ENCODE measurements around the gene SLC38A3.
"Not testable (repeated sequence)": the region's sequence is repeated elsewhere in the genome, so short reads cannot be mapped to it uniquely, and the experiment has no call there.

Gene SLC38A3

DNA sequence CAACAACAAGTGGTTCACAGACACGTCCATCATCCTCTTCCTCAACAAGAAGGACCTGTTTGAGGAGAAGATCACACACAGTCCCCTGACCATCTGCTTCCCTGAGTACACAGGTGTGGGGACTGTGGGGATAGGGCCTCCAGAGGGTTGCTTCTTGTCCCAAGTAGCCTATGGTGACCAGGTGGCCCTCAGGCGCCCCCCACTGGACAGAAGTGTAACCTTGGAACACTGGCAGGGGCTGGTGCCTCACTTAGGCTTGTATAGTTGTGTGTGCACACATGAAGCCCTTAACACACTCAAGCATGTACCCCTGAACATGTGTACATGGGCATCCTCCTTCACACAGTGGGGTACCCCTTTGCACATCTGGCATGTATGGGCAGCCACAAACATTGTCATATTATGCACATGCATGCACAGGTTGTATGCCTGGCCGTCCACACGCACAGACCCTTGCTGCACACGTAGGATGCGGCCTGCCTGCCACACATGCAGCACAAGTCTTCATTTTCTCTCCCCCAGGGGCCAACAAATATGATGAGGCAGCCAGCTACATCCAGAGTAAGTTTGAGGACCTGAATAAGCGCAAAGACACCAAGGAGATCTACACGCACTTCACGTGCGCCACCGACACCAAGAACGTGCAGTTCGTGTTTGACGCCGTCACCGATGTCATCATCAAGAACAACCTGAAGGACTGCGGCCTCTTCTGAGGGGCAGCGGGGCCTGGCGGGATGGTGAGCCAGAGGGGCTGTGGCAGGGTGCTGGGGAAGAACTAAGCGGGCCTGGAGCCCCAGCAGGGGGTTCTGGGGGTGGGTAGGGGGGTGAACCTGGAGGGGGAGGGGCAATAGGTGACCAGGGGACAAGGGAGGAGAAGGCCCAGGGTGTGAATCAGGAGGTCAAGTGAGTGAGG, 52.2 kb downstream of the SLC38A3 start:
- DNase-seq, result no peak

- no peak for DNase-seq
Observed at GRCh38 chr3:50258029-50258680, 53.1 kb downstream of the SLC38A3 start.

- DNase-seq, result no peak
Observed at GRCh38 chr3:50258979-50259378, 53.9 kb downstream of the SLC38A3 start.

DNA sequence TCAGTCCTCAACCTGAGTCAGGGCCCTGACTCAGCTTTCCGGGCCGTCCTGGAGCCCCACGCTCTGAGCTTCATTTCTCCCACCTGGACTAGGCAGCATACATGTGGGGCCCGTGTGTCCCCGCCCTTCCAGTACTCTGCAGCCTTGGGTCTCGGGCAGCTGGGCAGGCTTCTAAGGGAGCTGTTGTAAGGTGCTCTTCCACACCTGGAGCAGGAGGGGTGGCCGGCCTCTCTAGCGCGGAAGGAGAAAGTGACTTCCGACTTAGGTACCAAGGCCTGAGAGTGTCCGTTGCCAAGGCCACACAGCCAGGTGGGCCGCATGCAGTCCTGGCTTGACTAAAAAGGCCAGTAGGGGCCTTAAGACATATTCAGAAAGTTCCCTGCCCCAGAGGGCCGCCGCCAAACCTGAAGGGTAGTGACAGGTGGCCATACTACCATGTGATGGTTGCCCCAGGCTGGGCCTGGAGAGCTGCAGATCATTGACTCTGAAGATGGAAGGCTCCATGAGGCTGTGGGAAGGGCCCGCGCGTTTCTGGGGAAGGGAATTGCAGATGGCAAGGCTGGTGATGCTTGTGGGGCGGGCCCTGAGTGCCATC, 54.5 kb downstream of the SLC38A3 start:
- DNase-seq, result no peak

DNA sequence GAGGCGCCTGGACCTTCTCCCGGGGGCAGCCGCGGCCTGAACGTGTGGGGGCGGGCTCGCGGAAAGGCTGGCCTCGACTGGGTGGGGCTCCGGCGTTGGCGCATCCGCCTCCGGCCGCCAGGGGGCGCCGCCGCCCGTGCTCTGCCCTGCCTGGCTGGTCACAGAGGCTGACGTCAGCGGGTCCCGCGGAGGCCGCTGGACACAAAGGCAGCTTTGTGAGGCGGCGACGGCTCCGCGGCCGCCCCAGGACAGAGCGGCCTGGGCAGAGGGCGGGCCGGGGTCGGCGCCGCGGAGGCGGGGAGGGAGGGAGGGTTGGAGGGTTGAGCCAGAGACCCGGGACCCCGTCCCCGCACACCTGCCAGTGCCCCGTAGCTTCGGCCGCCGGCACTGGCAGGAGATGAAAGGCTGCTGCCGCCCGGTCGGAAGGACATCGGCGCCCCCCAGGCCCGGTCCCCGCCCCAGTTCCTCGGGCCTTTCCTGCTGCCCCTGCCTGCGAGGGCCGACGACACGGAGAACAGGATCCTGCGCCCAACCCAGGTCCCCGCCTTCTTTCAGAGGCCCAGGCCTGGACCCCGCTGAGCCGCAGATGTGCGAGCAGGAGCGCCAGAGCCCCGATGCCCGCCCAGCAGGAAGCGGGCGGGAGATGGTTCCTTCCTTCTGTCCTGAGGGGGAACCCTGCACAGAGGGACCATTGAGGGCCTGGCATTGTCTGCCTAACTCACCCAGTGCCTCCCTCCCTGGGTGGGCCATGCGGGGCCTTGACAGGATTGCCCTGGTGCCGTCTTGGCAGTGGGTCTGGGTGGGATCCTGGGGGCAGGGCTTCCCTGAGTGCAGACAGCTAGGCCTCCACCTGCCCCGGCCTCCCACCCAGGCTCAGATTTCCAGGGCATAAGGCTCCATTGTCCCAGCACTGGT, 55.2 kb downstream of the SLC38A3 start:
- peak; percentile 86 for DNase-seq

DNA sequence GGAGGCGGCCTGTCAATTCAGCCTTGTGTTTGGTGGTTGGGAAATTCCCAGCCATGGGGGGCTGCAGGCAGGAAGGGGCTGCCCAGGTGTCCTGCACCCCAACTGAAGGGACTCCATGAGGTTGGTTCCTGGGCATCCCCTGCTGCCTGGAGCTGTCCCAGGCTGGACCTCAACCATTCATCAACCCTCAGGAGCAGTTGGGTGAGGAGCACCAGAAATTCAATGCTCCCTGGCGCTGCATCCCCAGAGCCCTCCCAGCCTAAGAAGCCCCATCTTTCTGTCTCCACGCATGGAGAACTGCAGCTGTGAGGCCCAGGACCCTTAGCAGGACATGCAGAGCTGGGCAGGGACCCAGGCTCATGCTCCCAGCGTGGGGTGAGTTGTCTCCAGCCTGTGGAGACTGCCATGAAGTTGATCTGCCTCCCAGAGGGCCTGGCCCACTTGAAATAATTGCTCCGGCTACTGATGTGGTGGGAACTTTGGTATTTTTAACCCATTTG, 55.9 kb downstream of the SLC38A3 start:
- no peak for DNase-seq

GRCh38 chr3:50261505-50261904, 56.4 kb downstream of the SLC38A3 start:
- DNase-seq, result no peak

DNA sequence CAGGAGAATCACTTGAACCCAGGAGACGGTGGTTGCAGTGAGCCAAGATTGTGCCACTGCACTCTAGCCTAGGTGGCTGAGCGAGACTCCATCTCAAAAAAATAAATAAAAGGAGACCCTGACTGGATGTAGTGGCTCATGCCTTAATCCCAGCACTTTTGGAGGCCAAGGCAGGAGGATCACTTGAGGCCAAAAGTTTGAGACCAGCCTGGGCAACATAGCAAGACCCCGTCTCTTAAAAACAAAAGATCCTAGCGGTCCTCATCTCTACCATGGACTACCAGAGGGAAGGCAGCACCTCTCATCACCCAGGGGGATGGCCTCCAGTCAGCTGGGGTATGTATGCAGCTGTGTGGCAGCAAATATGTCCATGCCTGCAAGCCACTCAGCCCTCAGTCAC, 57.1 kb downstream of the SLC38A3 start:
- DNase-seq, result not testable (repeated sequence)

GRCh38 chr3:50262778-50263177, 57.7 kb downstream of the SLC38A3 start:
- DNase-seq, result no peak

GRCh38 chr3:50263478-50264382, 58.7 kb downstream of the SLC38A3 start:
- no peak for DNase-seq

GRCh38 chr3:50264383-50264963, 59.4 kb downstream of the SLC38A3 start:
- peak; percentile 98 for DNase-seq

DNA sequence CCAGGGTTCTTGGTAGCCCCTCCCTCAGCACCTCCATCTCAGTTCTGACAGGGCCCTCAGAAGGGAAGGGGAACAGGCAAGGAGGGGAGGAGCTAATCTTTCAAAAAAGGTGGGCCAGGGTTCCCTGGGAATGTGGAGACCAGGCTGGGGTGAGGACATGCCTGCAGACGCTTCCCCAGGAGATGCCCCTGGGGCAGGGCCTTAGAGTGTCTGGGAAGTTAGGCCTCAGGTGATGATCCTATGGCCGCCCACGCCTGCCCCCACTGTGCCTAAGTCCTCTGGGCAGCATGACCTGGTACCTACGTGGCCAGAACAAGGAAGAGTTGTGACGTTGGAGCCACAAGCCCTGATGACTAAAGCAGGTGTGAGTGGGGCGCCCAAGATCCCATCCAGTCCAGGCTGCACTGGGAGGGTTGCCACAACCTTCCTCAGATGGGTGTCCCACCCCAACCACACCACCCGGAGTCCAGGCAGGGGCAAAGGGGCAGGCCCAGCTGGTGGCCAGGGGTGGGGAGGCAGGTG, 60.0 kb downstream of the SLC38A3 start:
- DNase-seq, result no peak

DNA sequence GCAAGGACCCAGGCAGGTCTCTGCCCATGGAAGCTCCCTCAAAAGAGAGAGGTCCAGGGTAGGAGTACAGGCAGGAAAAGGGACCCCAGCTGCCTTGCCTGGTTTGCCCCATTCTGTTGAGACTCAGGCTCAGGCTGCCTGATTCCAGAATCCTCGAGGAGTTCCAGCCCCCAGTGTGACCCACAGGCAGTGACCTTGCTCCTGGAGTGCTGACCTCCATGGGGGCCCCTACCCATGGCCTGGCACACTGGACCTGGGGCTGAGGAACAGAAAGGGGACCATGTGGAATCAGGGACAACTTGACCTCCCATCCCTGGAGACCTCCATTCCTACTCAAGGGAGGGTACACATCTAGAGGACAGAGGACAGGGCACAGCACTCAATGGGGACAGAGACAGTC, 60.5 kb downstream of the SLC38A3 start:
- no peak for DNase-seq

DNA sequence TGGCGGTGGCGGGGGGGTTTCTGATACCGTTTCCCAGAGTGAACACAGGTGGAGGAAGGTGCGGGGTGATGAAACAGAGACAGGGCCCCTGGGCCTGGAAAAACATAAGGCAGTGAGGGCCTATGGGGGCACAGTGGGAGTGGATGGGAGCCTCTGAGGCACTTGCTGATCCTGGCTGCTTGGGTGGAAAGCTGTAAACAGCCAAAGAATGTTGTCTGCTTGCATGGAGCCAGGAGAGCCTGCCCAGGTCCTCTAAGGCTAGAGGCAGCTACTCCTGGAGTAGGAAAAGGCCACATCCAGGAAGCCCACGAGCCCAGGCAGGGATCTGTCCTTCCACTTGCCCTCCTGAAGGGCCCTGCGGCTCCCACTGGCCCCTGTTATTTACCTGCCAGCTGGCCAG, 60.9 kb downstream of the SLC38A3 start:
- no peak for DNase-seq

DNA sequence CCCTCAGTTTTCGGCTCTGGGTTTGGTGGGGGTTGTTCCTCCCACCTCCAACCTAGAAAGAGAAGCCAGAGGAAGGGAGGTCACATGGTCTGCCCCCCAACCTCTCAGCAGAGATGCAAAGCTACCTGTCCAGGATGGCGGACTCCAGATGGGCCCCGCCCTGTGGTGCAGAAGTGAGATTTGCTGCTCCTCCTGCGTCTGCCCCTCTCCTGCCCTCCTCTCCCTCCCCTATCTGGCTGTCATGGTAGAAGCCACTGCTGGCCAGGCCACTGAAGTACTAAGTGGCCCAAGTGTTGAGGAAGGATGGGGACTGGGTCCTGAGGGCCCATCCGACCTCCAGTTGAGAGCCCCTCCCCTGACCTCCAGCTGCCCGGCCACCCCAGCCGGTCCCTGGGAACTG, 61.8 kb downstream of the SLC38A3 start:
- no peak for DNase-seq

DNA sequence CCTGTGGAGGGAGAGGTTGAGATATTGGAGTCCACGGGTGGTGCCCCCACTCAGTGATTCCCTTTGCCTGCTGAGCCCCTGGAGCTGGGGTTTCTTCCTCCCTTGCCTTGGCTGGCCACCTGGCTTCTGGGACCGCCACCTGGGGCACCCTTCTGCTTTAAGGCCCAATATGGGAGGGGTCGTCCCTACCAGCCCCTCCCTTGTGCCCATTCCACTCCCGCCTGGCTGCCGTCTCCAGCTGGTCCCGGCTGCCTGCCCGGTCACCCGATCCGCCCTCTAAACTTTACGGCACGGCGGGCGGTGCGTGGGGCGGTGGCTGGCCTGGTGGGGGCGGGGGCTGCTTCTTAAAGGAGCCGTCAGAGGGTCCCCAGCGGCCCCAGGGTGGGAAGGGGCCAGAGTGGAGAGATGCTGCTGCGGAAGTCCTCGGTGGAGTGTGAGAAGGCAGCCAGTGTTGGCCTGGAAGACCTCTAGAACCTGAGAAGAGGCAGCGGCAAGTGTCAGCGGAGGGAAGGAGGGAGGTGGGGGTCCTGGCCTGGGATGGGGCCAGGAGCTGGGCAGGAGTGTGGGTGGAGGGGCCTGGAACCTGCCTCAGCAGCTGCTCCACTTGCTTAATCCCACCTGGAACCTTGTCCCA, 62.3 kb downstream of the SLC38A3 start:
- no peak for DNase-seq

DNA sequence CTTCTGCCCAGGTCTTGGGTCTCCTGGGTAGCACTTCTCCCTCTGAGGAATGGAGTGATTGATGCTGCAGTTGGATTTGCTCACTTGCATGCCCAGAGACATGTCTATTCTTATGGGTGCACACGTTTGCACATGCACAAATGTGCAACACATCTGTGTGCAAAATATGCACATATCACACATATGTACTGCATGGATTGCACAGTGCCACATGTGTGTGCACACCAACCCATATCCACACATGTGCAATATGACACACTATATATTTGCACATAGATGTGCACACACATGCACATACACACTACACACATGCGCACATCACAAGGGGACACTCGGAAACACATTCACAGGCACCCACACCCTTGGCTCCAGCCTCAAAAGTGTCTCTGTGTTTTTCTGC, 63.2 kb downstream of the SLC38A3 start:
- DNase-seq, result no peak

DNA sequence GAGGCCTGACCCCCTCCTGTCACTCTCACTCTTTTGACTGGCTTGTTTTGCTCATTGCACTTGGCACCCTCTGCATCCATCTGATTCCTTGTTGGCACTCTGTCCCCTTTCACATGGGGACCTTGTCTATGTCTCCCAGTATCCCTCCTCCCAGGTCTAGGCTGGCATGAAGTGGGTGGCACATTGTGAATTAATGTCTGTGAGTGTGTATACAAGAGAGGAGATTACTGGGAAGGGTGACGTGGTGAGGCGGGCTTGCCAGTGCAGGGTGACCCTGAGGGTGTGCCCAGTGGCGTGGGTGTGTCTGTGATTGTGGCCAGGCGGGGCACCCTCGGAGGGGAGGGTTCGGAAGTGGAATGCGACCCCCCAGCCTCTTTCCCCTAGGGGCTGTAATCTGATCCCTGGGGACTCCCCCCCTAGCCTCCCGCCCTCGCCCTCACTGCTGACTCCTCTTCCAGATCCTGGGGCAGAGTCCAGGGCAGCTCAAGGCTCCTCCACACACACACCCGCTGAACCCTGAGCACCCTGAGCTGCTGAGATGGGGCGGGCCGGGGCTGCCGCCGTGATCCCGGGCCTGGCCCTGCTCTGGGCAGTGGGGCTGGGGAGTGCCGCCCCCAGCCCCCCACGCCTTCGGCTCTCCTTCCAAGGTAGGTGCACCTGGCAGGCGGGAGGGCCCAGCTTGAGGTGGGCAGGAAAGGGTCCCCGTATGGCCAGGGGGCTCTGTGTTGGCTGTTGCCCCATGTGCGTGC, 63.8 kb downstream of the SLC38A3 start, which contains the start of gene SEMA3B:
Gene SEMA3B (plus strand): TSS at position 445 of the 749 bp plus-strand sequence. CDS start 94 bp downstream, at position 539.
- DNase-seq, result no peak

DNA sequence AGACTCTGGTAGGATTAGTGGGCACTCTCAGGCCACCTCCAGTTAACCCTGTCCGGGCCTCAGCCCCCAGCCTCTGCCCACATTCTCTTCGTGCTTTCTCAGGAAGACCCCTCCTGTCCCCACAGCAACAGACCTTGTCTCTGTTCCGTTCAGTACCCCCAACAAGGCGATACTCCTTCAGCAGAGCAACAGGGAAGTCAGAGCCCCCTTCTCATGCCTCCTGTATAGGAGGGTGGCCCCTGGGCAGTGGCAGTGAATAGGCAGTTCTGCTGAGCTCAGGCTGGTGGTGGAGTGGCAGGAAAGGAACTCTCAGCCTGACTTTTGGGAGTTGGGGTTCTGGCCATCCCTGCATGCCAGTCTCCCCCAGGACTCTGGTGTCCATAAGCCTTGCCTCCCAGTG, 64.4 kb downstream of the SLC38A3 start:
- no peak for DNase-seq

All from fibroblast of skin of abdomen (primary cell).